ENCODE data around the gene SLC27A3. TPM values are rescaled to one million over a fixed set of nuclear protein-coding genes. Genes with fewer than 3 reads are reported as not detected.

SLC27A3 gene
- total RNA-seq, 2 donors from 2014 or later: 7.4 to 10.0 TPM

DNA sequence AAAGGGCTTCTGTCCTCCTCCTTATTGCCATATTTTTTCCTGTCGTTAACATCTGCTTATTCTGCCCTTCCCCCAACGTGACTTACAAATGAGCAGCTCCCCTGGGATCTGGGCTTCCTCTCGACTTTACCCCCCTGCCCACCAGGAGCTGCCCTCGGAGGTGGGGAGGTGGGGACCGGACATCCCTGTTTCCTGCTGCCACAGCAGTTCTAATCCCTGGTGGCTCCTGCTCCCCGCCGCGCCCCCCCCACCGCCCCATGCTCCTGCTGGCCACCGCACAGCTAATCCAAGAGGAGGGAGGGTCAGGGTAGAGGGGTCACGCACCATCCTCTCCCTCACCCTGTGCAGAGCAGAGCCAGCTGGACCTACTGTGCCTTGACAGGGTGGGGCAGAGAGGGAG lies 4.4 kb upstream of the SLC27A3 start:
- ATAC-seq (no peak), DNase-seq (no peak)
- H3K36me3 Mint-ChIP-seq (ENCODE audit: low read depth): no peaks in the 10 kb centered on the region
- no peak overlapping the region for H3K4me3 Mint-ChIP-seq
- no peak overlapping the region for H3K27ac Mint-ChIP-seq
- no peaks in the 10 kb centered on the region for H3K9me3 ChIP-seq (ENCODE audit: control insufficient read depth, low read length, poor library complexity, severe bottlenecking)
- no peaks in the 10 kb centered on the region for H3K27me3 Mint-ChIP-seq
- peaks cover 7% of the 10 kb centered on the region for H3K4me1 Mint-ChIP-seq

DNA sequence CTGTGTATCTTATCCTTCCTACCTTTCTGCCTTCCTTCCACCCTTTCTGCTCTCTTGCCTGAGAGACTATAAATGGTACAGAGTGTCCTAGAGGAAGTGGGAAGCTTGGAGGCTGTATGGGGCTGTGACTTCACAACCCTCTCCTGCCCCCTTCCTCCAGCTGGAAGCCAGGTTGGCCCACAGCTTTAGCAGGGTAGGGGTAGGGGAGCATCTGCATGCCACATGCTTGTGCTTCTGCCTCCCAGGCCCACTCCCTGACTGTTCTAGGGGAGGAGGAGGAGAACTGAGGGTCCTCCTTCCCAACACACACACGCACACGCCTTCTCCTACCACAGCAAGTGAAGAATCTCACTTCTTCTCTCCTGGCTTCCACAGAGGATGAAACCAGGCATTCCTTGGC lies 3.9 kb upstream of the SLC27A3 start:
- no peaks in the 10 kb centered on the region for H3K36me3 Mint-ChIP-seq (ENCODE audit: low read depth)
- H3K27ac Mint-ChIP-seq: no peak overlapping the region
- no peaks in the 10 kb centered on the region for H3K27me3 Mint-ChIP-seq
- ATAC-seq (no peak), DNase-seq (no peak)
- peaks cover 8% of the 10 kb centered on the region for H3K4me1 Mint-ChIP-seq
- H3K4me3 Mint-ChIP-seq: no peak overlapping the region
- no peaks in the 10 kb centered on the region for H3K9me3 ChIP-seq (ENCODE audit: control insufficient read depth, low read length, poor library complexity, severe bottlenecking)

DNA sequence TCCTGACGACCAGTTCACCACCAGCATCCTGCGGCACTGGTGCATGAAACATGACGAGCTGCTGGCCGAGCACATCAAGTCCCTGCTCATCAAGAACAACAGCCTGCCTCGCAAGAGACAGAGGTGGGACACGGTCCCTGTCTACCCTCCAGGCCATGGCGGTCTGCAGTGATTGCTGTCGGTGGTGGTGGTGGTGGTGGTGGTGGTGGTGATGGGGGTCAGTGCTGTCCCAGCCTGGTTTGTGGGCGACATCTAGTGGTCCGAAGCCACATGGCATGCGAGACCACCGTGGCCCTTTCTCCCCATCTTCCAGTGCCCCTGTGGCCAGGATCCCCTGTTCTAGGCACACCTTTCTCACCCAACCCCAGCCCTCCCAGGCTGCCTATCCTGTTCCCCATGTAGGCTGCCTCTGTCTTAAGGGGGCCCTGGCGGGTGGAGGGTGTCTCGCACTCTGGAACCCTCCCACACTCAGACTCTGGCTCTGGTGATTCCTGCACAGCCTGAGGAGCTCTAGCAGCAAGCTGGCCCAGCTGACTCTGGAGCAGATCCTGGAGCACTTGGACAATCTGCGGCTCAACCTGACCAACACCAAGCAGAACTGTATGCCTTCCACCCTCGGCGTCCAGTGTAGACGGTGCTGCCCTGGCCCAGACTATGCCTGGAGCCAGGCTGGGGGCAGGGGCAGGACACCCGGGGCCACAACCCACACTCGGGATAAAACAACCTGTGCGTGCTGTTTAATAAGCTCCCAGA lies 3.2 kb upstream of the SLC27A3 start:
- Mint-ChIP-seq H3K4me3 (no peak overlapping the region), H3K36me3 (ENCODE audit: low read depth) (no peaks in the 10 kb centered on the region), H3K27ac (no peak overlapping the region), H3K4me1 (peaks cover 11% of the 10 kb centered on the region), H3K27me3 (no peaks in the 10 kb centered on the region)
- ATAC-seq (no peak), DNase-seq (no peak)
- no peaks in the 10 kb centered on the region for H3K9me3 ChIP-seq (ENCODE audit: control insufficient read depth, low read length, poor library complexity, severe bottlenecking)

DNA sequence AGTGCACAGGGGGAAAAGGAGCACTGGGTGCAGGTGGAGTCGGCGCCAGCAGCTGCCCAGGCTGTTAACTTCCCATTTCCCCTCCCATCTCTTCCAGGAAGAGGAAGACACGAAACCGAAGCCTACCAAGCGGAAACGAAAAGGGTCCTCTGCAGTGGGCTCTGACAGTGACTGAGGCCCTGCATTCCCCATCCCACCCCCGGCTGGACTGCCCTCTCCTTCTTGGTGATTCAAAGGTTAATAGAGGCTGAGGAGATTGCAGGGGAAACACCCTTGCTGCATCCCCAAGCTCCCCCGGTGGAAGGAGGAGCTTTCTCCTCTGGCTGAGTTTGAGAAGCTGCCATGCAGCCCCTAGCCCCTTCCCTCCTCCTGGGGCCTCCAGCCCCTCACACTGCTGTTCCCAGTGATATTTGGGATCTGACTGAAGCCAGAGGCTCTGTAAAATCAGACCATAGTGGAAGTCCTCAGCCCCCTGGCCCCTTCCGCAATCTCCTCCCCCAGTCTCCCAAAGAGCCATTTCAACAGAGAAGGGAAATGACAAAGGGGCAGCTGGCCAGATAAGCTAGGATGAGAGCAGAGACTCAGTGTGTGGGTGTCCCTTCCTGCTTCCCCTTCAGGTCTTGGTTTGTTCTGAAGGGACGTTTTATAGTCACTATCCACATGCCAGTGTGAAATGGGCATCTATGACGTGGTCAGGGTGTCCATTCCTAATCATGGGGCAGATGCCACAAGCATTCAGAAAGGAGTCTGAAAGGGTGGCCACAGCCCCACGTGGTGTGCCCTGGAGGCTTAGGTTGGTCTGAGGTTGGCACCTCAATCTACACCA lies 1.9 kb upstream of the SLC27A3 start:
- no peaks in the 10 kb centered on the region for H3K9me3 ChIP-seq (ENCODE audit: control insufficient read depth, low read length, poor library complexity, severe bottlenecking)
- Mint-ChIP-seq H3K27ac (peak overlapping the region; percentile 8), H3K27me3 (no peaks in the 10 kb centered on the region), H3K36me3 (ENCODE audit: low read depth) (no peaks in the 10 kb centered on the region), H3K4me1 (peaks cover 17% of the 10 kb centered on the region), H3K4me3 (no peak overlapping the region)
- DNase-seq (no peak), ATAC-seq (no peak)

DNA sequence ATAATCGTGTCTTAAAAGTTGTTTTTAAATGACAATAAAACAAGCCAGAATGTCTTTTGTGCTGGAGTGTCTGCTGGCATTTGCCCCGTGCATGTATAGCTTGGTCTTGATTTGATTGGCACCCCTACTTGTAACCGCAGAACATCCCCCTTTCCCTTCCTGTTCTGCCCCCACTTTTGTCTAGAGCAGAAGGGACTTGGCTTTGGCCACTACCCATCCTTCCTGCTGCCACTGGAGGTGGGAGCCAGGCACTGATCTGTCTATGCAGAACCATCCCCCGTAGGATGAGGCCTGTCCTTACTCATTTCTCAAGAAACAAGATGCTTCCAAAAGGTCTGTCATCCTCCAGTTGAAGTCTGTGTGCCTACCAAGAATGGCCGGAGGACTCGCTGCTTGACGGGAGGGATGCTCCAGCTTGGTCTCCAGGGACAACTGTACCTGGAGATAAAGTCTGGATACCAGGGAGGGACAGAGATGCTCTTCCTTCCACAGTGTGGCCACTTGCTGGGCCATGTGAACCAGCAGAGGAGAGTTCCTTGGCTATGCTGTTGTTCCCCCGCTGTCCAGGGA lies 1.1 kb upstream of the SLC27A3 start:
- Mint-ChIP-seq H3K4me3 (peak overlapping the region; percentile 84), H3K4me1 (peaks cover 17% of the 10 kb centered on the region)

DNA sequence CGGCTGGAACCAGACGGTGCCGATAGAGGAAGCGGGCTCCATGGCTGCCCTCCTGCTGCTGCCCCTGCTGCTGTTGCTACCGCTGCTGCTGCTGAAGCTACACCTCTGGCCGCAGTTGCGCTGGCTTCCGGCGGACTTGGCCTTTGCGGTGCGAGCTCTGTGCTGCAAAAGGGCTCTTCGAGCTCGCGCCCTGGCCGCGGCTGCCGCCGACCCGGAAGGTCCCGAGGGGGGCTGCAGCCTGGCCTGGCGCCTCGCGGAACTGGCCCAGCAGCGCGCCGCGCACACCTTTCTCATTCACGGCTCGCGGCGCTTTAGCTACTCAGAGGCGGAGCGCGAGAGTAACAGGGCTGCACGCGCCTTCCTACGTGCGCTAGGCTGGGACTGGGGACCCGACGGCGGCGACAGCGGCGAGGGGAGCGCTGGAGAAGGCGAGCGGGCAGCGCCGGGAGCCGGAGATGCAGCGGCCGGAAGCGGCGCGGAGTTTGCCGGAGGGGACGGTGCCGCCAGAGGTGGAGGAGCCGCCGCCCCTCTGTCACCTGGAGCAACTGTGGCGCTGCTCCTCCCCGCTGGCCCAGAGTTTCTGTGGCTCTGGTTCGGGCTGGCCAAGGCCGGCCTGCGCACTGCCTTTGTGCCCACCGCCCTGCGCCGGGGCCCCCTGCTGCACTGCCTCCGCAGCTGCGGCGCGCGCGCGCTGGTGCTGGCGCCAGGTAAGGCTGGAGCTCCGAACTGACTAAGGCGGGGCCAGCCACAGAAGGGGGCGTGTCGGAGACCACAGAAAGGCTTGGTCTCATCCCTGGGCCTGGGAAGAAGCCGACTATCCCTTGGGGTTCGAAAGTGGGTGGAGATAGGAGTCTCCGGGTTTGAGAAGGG lies 486 bp downstream of the SLC27A3 start:
- Mint-ChIP-seq H3K4me3 (peak overlapping the region; percentile 84), H3K27ac (peak overlapping the region; percentile 43), H3K27me3 (no peaks in the 10 kb centered on the region), H3K4me1 (peaks cover 17% of the 10 kb centered on the region), H3K36me3 (ENCODE audit: low read depth) (no peaks in the 10 kb centered on the region)
- H3K9me3 ChIP-seq (ENCODE audit: control insufficient read depth, low read length, poor library complexity, severe bottlenecking): no peaks in the 10 kb centered on the region
- DNase-seq (peak; percentile 43 to 54 (median 50)), ATAC-seq (peak; percentile 82)

More for the DNA sequence above, 1.1 kb upstream of the SLC27A3 start:
- Mint-ChIP-seq H3K27ac (peak overlapping the region; percentile 8), H3K27me3 (no peaks in the 10 kb centered on the region), H3K36me3 (ENCODE audit: low read depth) (no peaks in the 10 kb centered on the region)
- no peaks in the 10 kb centered on the region for H3K9me3 ChIP-seq (ENCODE audit: control insufficient read depth, low read length, poor library complexity, severe bottlenecking)
- ATAC-seq: no peak
- no peak for DNase-seq

DNA sequence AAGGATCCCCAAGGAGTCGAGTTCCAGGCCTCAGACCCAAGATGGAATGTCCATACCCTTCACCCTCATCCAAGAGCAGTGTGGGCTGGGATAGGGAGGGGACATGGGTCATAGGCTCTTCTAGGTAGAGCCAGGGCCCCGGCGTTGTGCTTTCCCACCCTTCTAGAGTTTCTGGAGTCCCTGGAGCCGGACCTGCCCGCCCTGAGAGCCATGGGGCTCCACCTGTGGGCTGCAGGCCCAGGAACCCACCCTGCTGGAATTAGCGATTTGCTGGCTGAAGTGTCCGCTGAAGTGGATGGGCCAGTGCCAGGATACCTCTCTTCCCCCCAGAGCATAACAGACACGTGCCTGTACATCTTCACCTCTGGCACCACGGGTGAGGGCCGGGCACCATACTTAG lies 1.1 kb downstream of the SLC27A3 start:
- Mint-ChIP-seq H3K27me3 (no peaks in the 10 kb centered on the region), H3K4me3 (peak overlapping the region; percentile 84), H3K36me3 (ENCODE audit: low read depth) (no peaks in the 10 kb centered on the region), H3K4me1 (peaks cover 17% of the 10 kb centered on the region), H3K27ac (peak overlapping the region; percentile 43)
- no peaks in the 10 kb centered on the region for H3K9me3 ChIP-seq (ENCODE audit: control insufficient read depth, low read length, poor library complexity, severe bottlenecking)
- ATAC-seq (no peak), DNase-seq (no peak)

DNA sequence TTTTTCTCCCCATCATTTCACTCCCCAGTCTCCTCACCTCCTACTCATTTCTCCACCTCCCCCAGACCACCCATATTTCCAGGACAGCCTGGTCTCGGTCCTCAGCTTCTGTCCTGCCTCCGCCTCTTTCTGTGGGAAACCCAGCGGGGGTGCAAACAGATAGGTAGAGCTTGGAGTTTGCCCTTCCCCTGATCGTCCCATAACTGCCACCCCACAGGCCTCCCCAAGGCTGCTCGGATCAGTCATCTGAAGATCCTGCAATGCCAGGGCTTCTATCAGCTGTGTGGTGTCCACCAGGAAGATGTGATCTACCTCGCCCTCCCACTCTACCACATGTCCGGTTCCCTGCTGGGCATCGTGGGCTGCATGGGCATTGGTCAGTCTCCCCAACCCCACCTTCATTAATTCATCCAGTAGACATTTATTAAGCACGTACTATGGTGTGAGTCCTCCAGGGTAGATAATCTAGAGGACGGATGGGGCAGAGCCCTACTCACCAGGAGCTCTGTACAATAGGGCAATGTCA lies 1.7 kb downstream of the SLC27A3 start:
- H3K4me3 Mint-ChIP-seq: peak overlapping the region; percentile 68
- no peaks in the 10 kb centered on the region for H3K36me3 Mint-ChIP-seq (ENCODE audit: low read depth)
- H3K9me3 ChIP-seq (ENCODE audit: control insufficient read depth, low read length, poor library complexity, severe bottlenecking): no peaks in the 10 kb centered on the region
- H3K4me1 Mint-ChIP-seq: peaks cover 17% of the 10 kb centered on the region
- H3K27me3 Mint-ChIP-seq: no peaks in the 10 kb centered on the region
- no peak for DNase-seq
- ATAC-seq: no peak
- H3K27ac Mint-ChIP-seq: peak overlapping the region; percentile 43

DNA sequence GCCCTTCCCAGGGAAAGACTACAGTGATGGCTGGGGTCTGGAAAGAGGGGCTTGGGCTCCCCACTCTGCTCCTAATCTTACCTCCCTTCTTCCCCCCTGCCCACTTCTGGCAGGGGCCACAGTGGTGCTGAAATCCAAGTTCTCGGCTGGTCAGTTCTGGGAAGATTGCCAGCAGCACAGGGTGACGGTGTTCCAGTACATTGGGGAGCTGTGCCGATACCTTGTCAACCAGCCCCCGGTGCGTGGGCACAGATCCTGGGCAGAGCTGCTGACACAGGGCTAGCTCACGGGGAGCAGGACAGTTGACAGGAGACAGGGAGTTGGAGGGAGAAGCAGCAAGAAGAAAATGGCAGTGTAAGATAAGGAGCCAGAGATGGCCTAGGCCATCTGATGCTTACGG lies 2.4 kb downstream of the SLC27A3 start:
- Mint-ChIP-seq H3K27me3 (no peaks in the 10 kb centered on the region), H3K4me1 (peaks cover 17% of the 10 kb centered on the region), H3K4me3 (peak overlapping the region; percentile 76), H3K27ac (no peak overlapping the region), H3K36me3 (ENCODE audit: low read depth) (no peaks in the 10 kb centered on the region)
- H3K9me3 ChIP-seq (ENCODE audit: control insufficient read depth, low read length, poor library complexity, severe bottlenecking): no peaks in the 10 kb centered on the region
- DNase-seq (no peak), ATAC-seq (no peak)

DNA sequence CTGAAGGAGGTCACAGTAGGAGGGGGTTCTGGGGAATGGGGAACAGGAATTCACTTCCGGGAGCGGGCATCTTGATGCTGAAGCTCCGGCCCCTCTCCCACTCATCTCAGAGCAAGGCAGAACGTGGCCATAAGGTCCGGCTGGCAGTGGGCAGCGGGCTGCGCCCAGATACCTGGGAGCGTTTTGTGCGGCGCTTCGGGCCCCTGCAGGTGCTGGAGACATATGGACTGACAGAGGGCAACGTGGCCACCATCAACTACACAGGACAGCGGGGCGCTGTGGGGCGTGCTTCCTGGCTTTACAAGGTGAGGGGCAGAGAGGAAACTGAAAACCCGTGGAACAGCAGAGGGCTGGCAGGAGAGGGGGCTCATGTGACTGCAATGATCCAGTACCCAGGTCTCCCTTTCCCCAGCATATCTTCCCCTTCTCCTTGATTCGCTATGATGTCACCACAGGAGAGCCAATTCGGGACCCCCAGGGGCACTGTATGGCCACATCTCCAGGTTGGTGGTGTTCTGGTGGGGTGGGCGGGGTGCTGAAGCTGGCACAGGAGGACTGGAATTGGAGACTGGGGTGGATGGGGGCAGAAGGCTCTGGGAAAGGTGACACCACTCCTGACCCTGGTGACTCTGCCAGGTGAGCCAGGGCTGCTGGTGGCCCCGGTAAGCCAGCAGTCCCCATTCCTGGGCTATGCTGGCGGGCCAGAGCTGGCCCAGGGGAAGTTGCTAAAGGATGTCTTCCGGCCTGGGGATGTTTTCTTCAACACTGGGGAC lies 3.0 kb downstream of the SLC27A3 start:
- peaks cover 18% of the 10 kb centered on the region for H3K4me1 Mint-ChIP-seq
- no peaks in the 10 kb centered on the region for H3K36me3 Mint-ChIP-seq (ENCODE audit: low read depth)
- no peak overlapping the region for H3K27ac Mint-ChIP-seq

DNA sequence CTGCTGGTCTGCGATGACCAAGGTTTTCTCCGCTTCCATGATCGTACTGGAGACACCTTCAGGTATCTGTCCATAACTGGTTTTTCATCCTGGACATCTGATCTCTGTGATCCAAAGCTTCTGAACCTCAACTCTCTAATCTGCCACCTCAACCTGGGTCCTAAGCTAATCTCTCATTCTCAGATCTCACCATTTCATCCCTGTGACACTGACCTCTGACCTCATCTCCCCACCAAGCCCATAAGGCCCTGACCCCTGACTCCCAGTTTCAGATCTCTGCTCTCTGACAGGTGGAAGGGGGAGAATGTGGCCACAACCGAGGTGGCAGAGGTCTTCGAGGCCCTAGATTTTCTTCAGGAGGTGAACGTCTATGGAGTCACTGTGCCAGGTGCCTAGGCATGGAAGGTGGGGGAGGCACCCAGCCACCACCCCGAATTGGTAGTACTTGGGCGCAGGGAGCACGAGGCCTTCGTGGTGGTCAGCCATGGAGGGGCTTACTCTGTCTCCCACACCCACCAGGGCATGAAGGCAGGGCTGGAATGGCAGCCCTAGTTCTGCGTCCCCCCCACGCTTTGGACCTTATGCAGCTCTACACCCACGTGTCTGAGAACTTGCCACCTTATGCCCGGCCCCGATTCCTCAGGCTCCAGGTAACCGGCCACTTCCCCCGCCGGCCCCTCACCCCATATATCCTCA lies 3.8 kb downstream of the SLC27A3 start:
- H3K27ac Mint-ChIP-seq: peak overlapping the region; percentile 19
- H3K4me3 Mint-ChIP-seq: no peak overlapping the region
- H3K4me1 Mint-ChIP-seq: peaks cover 18% of the 10 kb centered on the region
- H3K9me3 ChIP-seq (ENCODE audit: control insufficient read depth, low read length, poor library complexity, severe bottlenecking): no peaks in the 10 kb centered on the region
- no peak for ATAC-seq
- H3K27me3 Mint-ChIP-seq: no peaks in the 10 kb centered on the region
- no peak for DNase-seq
- no peaks in the 10 kb centered on the region for H3K36me3 Mint-ChIP-seq (ENCODE audit: low read depth)

More for the DNA sequence above, 3.0 kb downstream of the SLC27A3 start:
- DNase-seq (no peak), ATAC-seq (no peak)
- Mint-ChIP-seq H3K27me3 (no peaks in the 10 kb centered on the region), H3K4me3 (no peak overlapping the region)
- no peaks in the 10 kb centered on the region for H3K9me3 ChIP-seq (ENCODE audit: control insufficient read depth, low read length, poor library complexity, severe bottlenecking)
